WI38 (cell line): ENCODE data around the gene MRS2.

Experiments used
- H3K4me3 ChIP-seq: 2 replicates; pipeline ENCODE4 v1.5.1; 2011; ENCODE audit warnings: low read depth, mild to moderate bottlenecking, control low read depth, low read length
- CTCF ChIP-seq: IDR thresholded peaks from 2 replicates; pipeline ENCODE4 v1.5.1; 2012; ENCODE audit warnings: low read depth, mild to moderate bottlenecking, control low read depth, low read length

Gene MRS2

GRCh38 chr6:24453921-24454320 lies 51.2 kb downstream of the MRS2 start:
- TF ChIP-seq CTCF: no peak
- H3K4me3 ChIP-seq: no peak overlapping the region

- no peak overlapping the region for H3K4me3 ChIP-seq
- TF ChIP-seq CTCF: no peak
Measured at GRCh38 chr6:24454452-24454851, 51.7 kb downstream of the MRS2 start.

GRCh38 chr6:24455061-24455460 lies 52.3 kb downstream of the MRS2 start:
- no peak overlapping the region for H3K4me3 ChIP-seq
- TF ChIP-seq CTCF: no peak

DNA sequence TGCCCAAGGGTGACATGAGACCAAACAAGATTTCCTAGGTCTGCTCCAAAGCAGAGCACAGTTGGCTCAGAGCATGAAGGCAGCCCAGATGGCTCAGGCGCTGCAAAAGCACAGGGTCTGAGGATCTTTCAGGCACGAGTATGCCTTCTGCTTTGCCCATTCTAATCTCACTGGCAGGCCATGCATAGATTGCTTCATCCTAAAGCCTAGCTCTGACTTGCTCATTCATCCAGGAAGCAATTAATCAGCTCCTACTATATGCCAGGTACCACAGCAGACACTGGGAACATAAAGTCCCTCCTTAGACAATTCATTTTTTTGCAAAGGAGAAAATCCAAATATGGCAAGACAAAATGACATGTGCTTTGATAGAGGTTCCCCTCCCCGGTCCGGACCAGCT lies 55.4 kb downstream of the MRS2 start:
- H3K4me3 ChIP-seq: no peak overlapping the region
- no peak for TF ChIP-seq CTCF

DNA sequence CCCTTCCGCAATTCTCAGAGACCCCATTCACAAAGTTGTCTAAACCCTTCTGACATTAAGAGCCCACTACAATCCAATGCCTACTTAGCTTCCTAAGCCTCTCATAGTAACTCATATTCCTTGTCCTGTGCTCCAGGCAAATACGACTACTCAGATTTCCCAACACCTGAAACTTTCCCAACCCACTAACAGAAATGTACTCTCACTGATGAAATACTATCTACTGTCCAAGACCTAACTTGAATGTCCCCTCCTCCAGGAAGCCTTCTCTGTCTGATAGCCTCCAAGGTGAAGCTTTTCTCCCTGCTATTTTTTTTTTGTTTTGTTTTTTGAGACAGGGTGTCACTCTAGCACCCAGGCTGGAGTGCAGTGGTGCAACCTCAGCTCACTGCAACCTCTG lies 56.2 kb downstream of the MRS2 start:
- no peak for TF ChIP-seq CTCF

DNA sequence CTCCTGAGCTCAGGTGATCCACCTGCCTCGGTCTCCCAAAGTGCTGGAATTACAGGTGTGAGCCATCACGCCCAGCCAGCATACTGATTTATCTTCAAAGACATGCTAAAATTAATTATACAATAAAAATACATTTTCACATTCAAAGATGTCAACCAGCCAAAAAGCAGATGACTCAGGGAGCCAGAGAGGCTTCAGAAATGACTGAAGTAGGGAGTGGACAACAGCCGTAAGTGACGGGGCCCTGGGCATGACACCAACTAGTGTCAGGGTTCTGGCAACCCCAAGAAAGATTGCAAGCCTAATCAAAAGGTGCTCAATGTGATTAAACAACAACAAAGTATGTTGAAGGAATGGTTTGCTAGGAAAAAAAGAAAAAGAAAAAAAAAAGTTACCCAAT lies 58.2 kb downstream of the MRS2 start:
- no peak for TF ChIP-seq CTCF
- no peak overlapping the region for H3K4me3 ChIP-seq

More for the DNA sequence above, 56.2 kb downstream of the MRS2 start:
- H3K4me3 ChIP-seq: no peak overlapping the region

- no peak overlapping the region for H3K4me3 ChIP-seq
- TF ChIP-seq CTCF: no peak
Measured at GRCh38 chr6:24464253-24465038, 61.7 kb downstream of the MRS2 start.
